Panc1 (cell line): ENCODE measurements around the gene CCDC38. TPM values are rescaled to one million over a fixed set of nuclear protein-coding genes. Genes with fewer than 3 reads are reported as not detected.

Source experiments
- ATAC-seq: fragments of 200-7000 bp; cut with Tn5 transposase; 2 replicates; pipeline ENCODE4 v1.9.1; 2020; ENCODE audit warnings: mild to moderate bottlenecking, moderate library complexity
- BruUV-seq: library from RNA; stranded (reverse); fragments of 400-500 nt; replicated peaks from 2 replicates; lab custom pipeline; 2021; lab: Mats Ljungman, UMichigan
- CTCF ChIA-PET: fragments of 300-600 bp; sonication (Branson Sonifier 250); formaldehyde crosslinking; loops from one replicate; lab custom pipeline; 2022; ENCODE audit warnings: antibody characterized with exemption; lab: Charles Lee
- POLR2A ChIA-PET: fragments of 300-600 bp; sonication (Branson Sonifier 250); formaldehyde crosslinking; loops from one replicate; lab custom pipeline; 2022; ENCODE audit warnings: antibody characterized with exemption; lab: Charles Lee
- DNase-seq: peaks from one replicate; pipeline ENCODE4 v3.0.0-alpha.2; 2010; ENCODE audit warnings: low read depth, low spot score
- H3K27ac ChIP-seq: 2 replicates; pipeline ENCODE4 v1.5.1; 2011; ENCODE audit warnings: mild to moderate bottlenecking, low read length, inconsistent platforms
- H3K27me3 ChIP-seq: fragments of 200-500 bp; sonication (Bioruptor generic); 2 replicates; pipeline ENCODE4 v1.6.0; 2014; ENCODE audit warnings: low read length, inconsistent platforms; ENCODE audit not compliant: control insufficient read depth, insufficient read depth
- H3K36me3 ChIP-seq: fragments of 200-500 bp; sonication (Bioruptor generic); 2 replicates; pipeline ENCODE4 v1.5.1; 2014; ENCODE audit warnings: inconsistent platforms, mild to moderate bottlenecking, low read length, moderate library complexity; ENCODE audit not compliant: control insufficient read depth, insufficient read depth
- H3K4me1 ChIP-seq: 2 replicates; pipeline ENCODE4 v1.5.1; 2011; ENCODE audit warnings: inconsistent platforms, mild to moderate bottlenecking, low read length, moderate library complexity; ENCODE audit not compliant: control insufficient read depth, insufficient read depth
- H3K4me3 ChIP-seq, 2 experiments: 2 replicates each; pipeline ENCODE4 v1.5.1; 2011 to 2012; ENCODE audit warnings: low read depth in 2 of 2, low read length in 2 of 2, mild to moderate bottlenecking in 2 of 2, inconsistent platforms in 1 of 2, moderate library complexity in 1 of 2
- H3K9me3 ChIP-seq: fragments of 200-500 bp; sonication (Bioruptor generic); 2 replicates; pipeline ENCODE4 v1.5.1; 2014; ENCODE audit warnings: low read depth, mild to moderate bottlenecking, inconsistent platforms, low read length, moderate library complexity; ENCODE audit not compliant: control insufficient read depth, insufficient read depth
- POLR2AphosphoS5 ChIP-seq: IDR thresholded peaks from 2 replicates; pipeline ENCODE4 v1.6.1; 2012; ENCODE audit warnings: mild to moderate bottlenecking, low read depth, low read length, moderate library complexity
- SIN3A ChIP-seq: IDR thresholded peaks from 2 replicates; pipeline ENCODE4 v1.6.1; 2012; ENCODE audit warnings: low read depth, mild to moderate bottlenecking, low read length, moderate library complexity, borderline replicate concordance; ENCODE audit not compliant: insufficient read depth
- TCF7L2 ChIP-seq: IDR thresholded peaks from 2 replicates; pipeline ENCODE4 v1.6.1; 2011; ENCODE audit warnings: mild to moderate bottlenecking, low read depth, low read length, inconsistent platforms
- in situ Hi-C: cut with HindIII; loops from 2 replicates; pipeline ENCODE4 v1.10.0; 2016; ENCODE audit warnings: low sequenced_read_pairs, low pct_unique_long_range_greater_than_20kb
- intact Hi-C: fragments of 100-400 bp; cut with micrococcal nuclease; formaldehyde crosslinking; loops from one replicate; pipeline ENCODE4 v1.10.0; 2022; ENCODE audit not compliant: unreplicated experiment
- total RNA-seq: library from RNA; stranded (reverse); gene quantifications from one replicate; pipeline ENCODE4 v1.2.1, GENCODE V29; 2021; ENCODE audit not compliant: unreplicated experiment
- TF ChIP-seq, protein P1 (sequence below), 2 experiments: IDR thresholded peaks; 2 replicates each; pipeline ENCODE4 v1.6.1; 2011 to 2012; ENCODE audit warnings: low read depth in 2 of 2, control low read depth in 1 of 2, low read length in 1 of 2, mild to moderate bottlenecking in 1 of 2, moderate library complexity in 1 of 2; ENCODE audit not compliant: insufficient read depth in 1 of 2
- TF ChIP-seq, protein P2 (sequence below): fragments of 450-650 bp; IDR thresholded peaks from 2 replicates; pipeline ENCODE4 v1.5.1; 2017; ENCODE audit warnings: mild to moderate bottlenecking

The CCDC38 gene
- total RNA-seq, 1 experiment from 2014 or later: not detected

DNA sequence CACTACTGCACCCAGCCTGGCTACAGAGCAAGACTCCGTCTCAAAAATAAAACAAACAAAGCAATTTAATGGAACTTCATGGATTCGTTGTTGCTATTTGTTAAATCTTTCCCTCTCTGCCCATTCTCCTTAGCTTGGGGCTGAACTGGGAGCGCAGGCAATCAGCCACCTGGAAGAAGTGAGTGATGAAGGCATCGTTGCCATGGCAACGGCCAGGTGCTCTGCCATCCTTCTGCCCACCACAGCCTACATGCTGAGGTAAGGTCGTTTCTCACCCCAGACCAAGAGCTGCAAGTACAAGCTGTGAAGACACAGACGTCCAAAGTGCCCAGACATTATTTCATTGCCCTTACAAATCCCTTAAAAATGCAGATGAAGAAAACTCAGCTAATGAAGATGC, 19.8 kb upstream of the CCDC38 start:
- Histone ChIP-seq H3K4me3 (no peak overlapping the region), H3K27me3 (peaks cover 2% of the 10 kb centered on the region; the same call in 1 of the 2 replicates), H3K9me3 (no peaks in the 10 kb centered on the region), H3K4me1 (no peaks in the 10 kb centered on the region), H3K27ac (no peak overlapping the region), H3K36me3 (no peaks in the 10 kb centered on the region)
- intact Hi-C loops (no loop called here), in situ Hi-C loops (no loop called here)
- DNase-seq (no peak), ATAC-seq (no peak)
- ChIA-PET POLR2A (no interaction called here), CTCF (interaction anchor here (0.5 kb wide), 1 partner anchor 188 kb away, joined by 3 read pairs; no protein-coding TSS in a partner anchor)
- TF ChIP-seq POLR2AphosphoS5: no peak
- TF ChIP-seq, protein P1, sequence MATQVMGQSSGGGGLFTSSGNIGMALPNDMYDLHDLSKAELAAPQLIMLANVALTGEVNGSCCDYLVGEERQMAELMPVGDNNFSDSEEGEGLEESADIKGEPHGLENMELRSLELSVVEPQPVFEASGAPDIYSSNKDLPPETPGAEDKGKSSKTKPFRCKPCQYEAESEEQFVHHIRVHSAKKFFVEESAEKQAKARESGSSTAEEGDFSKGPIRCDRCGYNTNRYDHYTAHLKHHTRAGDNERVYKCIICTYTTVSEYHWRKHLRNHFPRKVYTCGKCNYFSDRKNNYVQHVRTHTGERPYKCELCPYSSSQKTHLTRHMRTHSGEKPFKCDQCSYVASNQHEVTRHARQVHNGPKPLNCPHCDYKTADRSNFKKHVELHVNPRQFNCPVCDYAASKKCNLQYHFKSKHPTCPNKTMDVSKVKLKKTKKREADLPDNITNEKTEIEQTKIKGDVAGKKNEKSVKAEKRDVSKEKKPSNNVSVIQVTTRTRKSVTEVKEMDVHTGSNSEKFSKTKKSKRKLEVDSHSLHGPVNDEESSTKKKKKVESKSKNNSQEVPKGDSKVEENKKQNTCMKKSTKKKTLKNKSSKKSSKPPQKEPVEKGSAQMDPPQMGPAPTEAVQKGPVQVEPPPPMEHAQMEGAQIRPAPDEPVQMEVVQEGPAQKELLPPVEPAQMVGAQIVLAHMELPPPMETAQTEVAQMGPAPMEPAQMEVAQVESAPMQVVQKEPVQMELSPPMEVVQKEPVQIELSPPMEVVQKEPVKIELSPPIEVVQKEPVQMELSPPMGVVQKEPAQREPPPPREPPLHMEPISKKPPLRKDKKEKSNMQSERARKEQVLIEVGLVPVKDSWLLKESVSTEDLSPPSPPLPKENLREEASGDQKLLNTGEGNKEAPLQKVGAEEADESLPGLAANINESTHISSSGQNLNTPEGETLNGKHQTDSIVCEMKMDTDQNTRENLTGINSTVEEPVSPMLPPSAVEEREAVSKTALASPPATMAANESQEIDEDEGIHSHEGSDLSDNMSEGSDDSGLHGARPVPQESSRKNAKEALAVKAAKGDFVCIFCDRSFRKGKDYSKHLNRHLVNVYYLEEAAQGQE (IDR thresholded peaks at IDR 0.05; ENCODE audit: insufficient read depth in 1 of 2, low read depth in 2 of 2, low read length in 1 of 2): no peak
- TF ChIP-seq, protein P2, sequence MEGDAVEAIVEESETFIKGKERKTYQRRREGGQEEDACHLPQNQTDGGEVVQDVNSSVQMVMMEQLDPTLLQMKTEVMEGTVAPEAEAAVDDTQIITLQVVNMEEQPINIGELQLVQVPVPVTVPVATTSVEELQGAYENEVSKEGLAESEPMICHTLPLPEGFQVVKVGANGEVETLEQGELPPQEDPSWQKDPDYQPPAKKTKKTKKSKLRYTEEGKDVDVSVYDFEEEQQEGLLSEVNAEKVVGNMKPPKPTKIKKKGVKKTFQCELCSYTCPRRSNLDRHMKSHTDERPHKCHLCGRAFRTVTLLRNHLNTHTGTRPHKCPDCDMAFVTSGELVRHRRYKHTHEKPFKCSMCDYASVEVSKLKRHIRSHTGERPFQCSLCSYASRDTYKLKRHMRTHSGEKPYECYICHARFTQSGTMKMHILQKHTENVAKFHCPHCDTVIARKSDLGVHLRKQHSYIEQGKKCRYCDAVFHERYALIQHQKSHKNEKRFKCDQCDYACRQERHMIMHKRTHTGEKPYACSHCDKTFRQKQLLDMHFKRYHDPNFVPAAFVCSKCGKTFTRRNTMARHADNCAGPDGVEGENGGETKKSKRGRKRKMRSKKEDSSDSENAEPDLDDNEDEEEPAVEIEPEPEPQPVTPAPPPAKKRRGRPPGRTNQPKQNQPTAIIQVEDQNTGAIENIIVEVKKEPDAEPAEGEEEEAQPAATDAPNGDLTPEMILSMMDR: no peak
- TF ChIP-seq TCF7L2: no peak
- TF ChIP-seq SIN3A: no peak
- no TSS peak for BruUV-seq

GRCh38 chr12:95960241-95960640, 17.8 kb upstream of the CCDC38 start:
- ChIA-PET CTCF (no interaction called here), POLR2A (no interaction called here)
- Histone ChIP-seq H3K4me1 (no peaks in the 10 kb centered on the region), H3K9me3 (no peaks in the 10 kb centered on the region), H3K36me3 (no peaks in the 10 kb centered on the region), H3K27ac (no peak overlapping the region), H3K27me3 (peaks cover 2% of the 10 kb centered on the region; the same call in 1 of the 2 replicates), H3K4me3 (no peak overlapping the region)
- intact Hi-C loops (no loop called here), in situ Hi-C loops (no loop called here)
- TF ChIP-seq TCF7L2 (no peak), SIN3A (no peak), POLR2AphosphoS5 (no peak)
- TF ChIP-seq, protein P1 (IDR thresholded peaks at IDR 0.05; ENCODE audit: insufficient read depth in 1 of 2, low read depth in 2 of 2, low read length in 1 of 2): no peak
- TF ChIP-seq, protein P2: no peak
- no peak for DNase-seq
- BruUV-seq: no TSS peak
- ATAC-seq: no peak
